Cardiac muscle cell (in vitro differentiated cells and primary cell): Measurements from ENCODE around the gene TMEM169. TPM values are rescaled to one million over a fixed set of nuclear protein-coding genes. Genes with fewer than 3 reads are reported as not detected.

Source experiments
- DNase-seq, 2 donors: peaks; one replicate each; pipeline versions ENCODE4 v3.0.0 to v3.0.0-alpha.2; 2010 to 2017; ENCODE audit warnings: low read depth in 1 of 2, low spot score in 1 of 2
- H3K27ac ChIP-seq: fragments of 200-600 bp; sonication (generic); 2 replicates; pipeline ENCODE4 v1.5.1; 2016
- H3K27me3 ChIP-seq: fragments of 200-600 bp; sonication (generic); 2 replicates; pipeline ENCODE4 v1.6.0; 2016; ENCODE audit warnings: control low read depth
- H3K36me3 ChIP-seq: fragments of 200-600 bp; sonication (generic); 2 replicates; pipeline ENCODE4 v1.5.1; 2016; ENCODE audit warnings: control low read depth
- H3K4me1 ChIP-seq: fragments of 200-600 bp; sonication (generic); 2 replicates; pipeline ENCODE4 v1.8.1; 2017; ENCODE audit warnings: low read depth, mild to moderate bottlenecking, mixed run types
- H3K4me3 ChIP-seq: fragments of 200-600 bp; sonication (generic); 2 replicates; pipeline ENCODE4 v1.5.1; 2016; ENCODE audit warnings: mild to moderate bottlenecking
- H3K9me3 ChIP-seq: fragments of 200-600 bp; sonication (generic); 2 replicates; pipeline ENCODE4 v1.5.1; 2017; ENCODE audit warnings: low read depth, mild to moderate bottlenecking, control low read depth
- CTCF ChIP-seq: IDR thresholded peaks from 2 replicates; pipeline ENCODE4 v1.5.1; 2012; ENCODE audit warnings: low read depth, mild to moderate bottlenecking, low read length
- polyA plus RNA-seq: library from polyadenylated mRNA; unstranded; fragments of >200 nt; fragmentation: Nextera tagmentation; extraction: Ambion mirVana; gene quantifications from 2 replicates; pipeline ENCODE4 v1.2.1, GENCODE V29; 2016
- total RNA-seq: library from RNA; depleted of rRNA; stranded (reverse); fragments of >200 nt; gene quantifications from 2 replicates; pipeline ENCODE4 v1.2.3, GENCODE V29; 2016

Gene TMEM169
- total and polyA plus RNA-seq, 2 experiments from 2014 or later, result 1.2 to 1.9 TPM

GRCh38 chr2:216142540-216142939 is 60.8 kb downstream of the TMEM169 start:
- H3K4me3 ChIP-seq, result no peak overlapping the region
- H3K9me3 ChIP-seq, result no peaks in the 10 kb centered on the region
- TF ChIP-seq CTCF, result no peak
- no peaks in the 10 kb centered on the region for H3K27me3 ChIP-seq
- H3K27ac ChIP-seq, result no peak overlapping the region
- DNase-seq, result no peak
- H3K36me3 ChIP-seq, result peaks cover 66% of the 10 kb centered on the region
- peaks cover 8% of the 10 kb centered on the region for H3K4me1 ChIP-seq

- H3K9me3 ChIP-seq, result no peaks in the 10 kb centered on the region
- no peak for DNase-seq
- TF ChIP-seq CTCF, result no peak
- H3K36me3 ChIP-seq, result peaks cover 63% of the 10 kb centered on the region
- no peak overlapping the region for H3K27ac ChIP-seq
- H3K4me3 ChIP-seq, result no peak overlapping the region
- peaks cover 8% of the 10 kb centered on the region for H3K4me1 ChIP-seq
- H3K27me3 ChIP-seq, result no peaks in the 10 kb centered on the region
Measured at GRCh38 chr2:216144372-216144771, 62.7 kb downstream of the TMEM169 start.

GRCh38 chr2:216144857-216145256 is 63.1 kb downstream of the TMEM169 start:
- peaks cover 63% of the 10 kb centered on the region for H3K36me3 ChIP-seq
- H3K4me1 ChIP-seq, result peaks cover 8% of the 10 kb centered on the region
- no peak overlapping the region for H3K27ac ChIP-seq
- no peak for TF ChIP-seq CTCF
- no peak overlapping the region for H3K4me3 ChIP-seq
- no peaks in the 10 kb centered on the region for H3K27me3 ChIP-seq
- DNase-seq, result no peak
- no peaks in the 10 kb centered on the region for H3K9me3 ChIP-seq

- DNase-seq, result peak in 1 of 2 donors; percentile 26
- no peak for TF ChIP-seq CTCF
- Histone ChIP-seq H3K36me3 (peaks cover 57% of the 10 kb centered on the region), H3K4me1 (peaks cover 8% of the 10 kb centered on the region), H3K9me3 (no peaks in the 10 kb centered on the region), H3K27me3 (no peaks in the 10 kb centered on the region), H3K4me3 (no peak overlapping the region), H3K27ac (no peak overlapping the region)
Measured at GRCh38 chr2:216146573-216146972, 64.9 kb downstream of the TMEM169 start.

GRCh38 chr2:216147172-216148131 is 65.7 kb downstream of the TMEM169 start:
- no peak for TF ChIP-seq CTCF
- no peak overlapping the region for H3K27ac ChIP-seq
- no peaks in the 10 kb centered on the region for H3K27me3 ChIP-seq
- no peak overlapping the region for H3K4me3 ChIP-seq
- peaks cover 8% of the 10 kb centered on the region for H3K4me1 ChIP-seq
- no peaks in the 10 kb centered on the region for H3K9me3 ChIP-seq
- no peak for DNase-seq
- H3K36me3 ChIP-seq, result peaks cover 58% of the 10 kb centered on the region
